B cell (primary cell): ENCODE data around the gene PRKCB. TPM values are rescaled to one million over a fixed set of nuclear protein-coding genes. Genes with fewer than 3 reads are reported as not detected.

Experiments used
- ATAC-seq: fragments of 200-7000 bp; cut with Tn5 transposase; one replicate; pipeline ENCODE4 v1.10.0; 2021; ENCODE audit warnings: low read depth, mild to moderate bottlenecking, moderate number of reproducible peaks, moderate library complexity
- CTCF ChIA-PET: fragments of 350-600 bp; sonication (Branson Sonifier 250); formaldehyde crosslinking; loops from one replicate; lab custom pipeline; 2021; ENCODE audit warnings: antibody characterized with exemption, inconsistent platforms; lab: Charles Lee
- POLR2A ChIA-PET: fragments of 350-600 bp; sonication (Branson Sonifier 250); formaldehyde crosslinking; loops from one replicate; lab custom pipeline; 2021; ENCODE audit warnings: antibody characterized with exemption; lab: Charles Lee
- DNase-seq: peaks from one replicate; pipeline ENCODE4 v3.0.0; 2013
- H2AFZ ChIP-seq: 2 replicates; pipeline ENCODE4 v1.6.1; 2012; ENCODE audit warnings: mild to moderate bottlenecking, low read depth, low read length; ENCODE audit not compliant: insufficient read depth, poor library complexity, severe bottlenecking
- H3K27ac ChIP-seq, 2 donors: 1 replicate in 1 of 2; 2 replicates in 1 of 2; pipeline ENCODE4 v1.5.1; 2012 to 2013; ENCODE audit warnings: low read length in 2 of 2, mild to moderate bottlenecking in 2 of 2, moderate library complexity in 1 of 2
- H3K27me3 ChIP-seq, 4 experiments: fragments of 200-600 bp in 1 of 4; sonication (generic) in 1 of 4; replicated peaks in 1 of 4; 1 replicate in 2 of 4; 2 replicates in 2 of 4; pipeline versions ENCODE4 v1.6.1 to v1.7.0; 2013 to 2016; ENCODE audit warnings: low read length in 3 of 4, mild to moderate bottlenecking in 2 of 4, mixed read lengths in 1 of 4, moderate library complexity in 1 of 4; ENCODE audit not compliant: insufficient read depth in 4 of 4, control insufficient read depth in 3 of 4; ENCODE audit errors: control extremely low read depth in 1 of 4
- H3K36me3 ChIP-seq, 2 experiments: replicated peaks in 1 of 2; 1 replicate in 1 of 2; 2 replicates in 1 of 2; pipeline versions ENCODE4 v1.6.1 to v1.7.1; 2013; ENCODE audit warnings: low read length in 1 of 2; ENCODE audit not compliant: insufficient read depth in 2 of 2, control insufficient read depth in 1 of 2; ENCODE audit errors: control extremely low read depth in 1 of 2, extremely low read depth in 1 of 2
- H3K4me1 ChIP-seq, 2 donors: fragments of 200-600 bp in 1 of 2; sonication (generic) in 1 of 2; 1 replicate in 1 of 2; 2 replicates in 1 of 2; pipeline versions ENCODE4 v1.5.1 to v1.6.1; 2013 to 2017; ENCODE audit warnings: low read length in 2 of 2; ENCODE audit not compliant: control insufficient read depth in 2 of 2, insufficient read depth in 2 of 2
- H3K4me2 ChIP-seq: replicated peaks from 2 replicates; pipeline ENCODE3; 2012; ENCODE audit warnings: mild to moderate bottlenecking, low read depth, low read length; ENCODE audit not compliant: poor library complexity, severe bottlenecking
- H3K4me3 ChIP-seq, 5 experiments: fragments of 200-600 bp in 1 of 5; sonication (generic) in 1 of 5; 1 replicate in 3 of 5; 2 replicates in 2 of 5; pipeline versions ENCODE4 v1.5.1 to v1.7.0; 2011 to 2016; ENCODE audit warnings: low read length in 4 of 5, mild to moderate bottlenecking in 4 of 5, low read depth in 2 of 5, control low read depth in 1 of 5, moderate library complexity in 1 of 5; ENCODE audit not compliant: insufficient read depth in 1 of 5; ENCODE audit errors: control extremely low read depth in 1 of 5, extremely low read depth in 1 of 5
- H3K79me2 ChIP-seq: fragments of 200-600 bp; sonication (generic); one replicate; pipeline ENCODE4 v1.6.0; 2016; ENCODE audit warnings: low read length; ENCODE audit not compliant: control insufficient read depth, insufficient read depth
- H3K9ac ChIP-seq: fragments of 200-600 bp; sonication (generic); 2 replicates; pipeline ENCODE4 v1.6.1; 2017; ENCODE audit warnings: mild to moderate bottlenecking, low read length, moderate library complexity
- H3K9me3 ChIP-seq, 3 donors: one replicate each; pipeline versions ENCODE4 v1.6.1 to v1.7.1; 2013; ENCODE audit warnings: low read length in 2 of 3; ENCODE audit not compliant: control insufficient read depth in 2 of 3, insufficient read depth in 1 of 3; ENCODE audit errors: control extremely low read depth in 1 of 3
- H4K20me1 ChIP-seq: 2 replicates; pipeline ENCODE4 v1.6.0; 2012; ENCODE audit warnings: mild to moderate bottlenecking, low read length; ENCODE audit not compliant: insufficient read depth, control insufficient read depth, poor library complexity, severe bottlenecking
- H3K27ac Mint-ChIP-seq: one replicate; pipeline ENCODE4 v1.8.0; 2021; ENCODE audit warnings: mixed read lengths
- H3K27me3 Mint-ChIP-seq: one replicate; pipeline ENCODE4 v1.8.0; 2021; ENCODE audit warnings: mixed read lengths
- H3K4me1 Mint-ChIP-seq: one replicate; pipeline ENCODE4 v1.8.0; 2021; ENCODE audit warnings: mixed read lengths
- H3K4me3 Mint-ChIP-seq: one replicate; pipeline ENCODE4 v1.8.0; 2021; ENCODE audit warnings: mixed read lengths
- H3K9me3 Mint-ChIP-seq: one replicate; pipeline ENCODE4 v1.8.0; 2022; ENCODE audit warnings: mixed read lengths; ENCODE audit not compliant: insufficient read depth
- EZH2 ChIP-seq: IDR thresholded peaks from 2 replicates; pipeline ENCODE4 v1.6.1; 2012; ENCODE audit warnings: borderline replicate concordance, low read depth, mild to moderate bottlenecking, moderate library complexity, low read length; ENCODE audit not compliant: insufficient read depth, poor library complexity, severe bottlenecking
- WGBS: methylation state at CpG from one replicate; pipeline ENCODE4 v1.1.5; 2013; ENCODE audit warnings: missing lambda C conversion rate; ENCODE audit not compliant: insufficient coverage; 5-methylcytosine and 5-hydroxymethylcytosine counted together
- intact Hi-C: fragments of 100-400 bp; cut with micrococcal nuclease; formaldehyde crosslinking; loops from one replicate; pipeline ENCODE4 v1.10.0; 2022
- polyA plus RNA-seq: library from polyadenylated mRNA; depleted of rRNA; stranded (reverse); fragments of >200 nt; gene quantifications from 2 replicates; pipeline ENCODE4 v1.2.3, GENCODE V29; 2012
- total RNA-seq, 2 donors: library from RNA; stranded (reverse); fragments of 120-200 nt in 1 of 2; gene quantifications; 1 replicate in 1 of 2; 2 replicates in 1 of 2; pipeline versions ENCODE4 v1.2.3 to v1.2.4, GENCODE V29; 2013 to 2022
- TF ChIP-seq, protein P1 (sequence below): fragments of 200-600 bp; IDR thresholded peaks from one replicate; pipeline ENCODE4 v1.8.0; 2022; ENCODE audit warnings: antibody characterized with exemption, mild to moderate bottlenecking

The PRKCB gene
- total and polyA plus RNA-seq, 2 donors (not counting 1 experiment from before 2014, with no cell fraction given) = 106 to 373 TPM

DNA sequence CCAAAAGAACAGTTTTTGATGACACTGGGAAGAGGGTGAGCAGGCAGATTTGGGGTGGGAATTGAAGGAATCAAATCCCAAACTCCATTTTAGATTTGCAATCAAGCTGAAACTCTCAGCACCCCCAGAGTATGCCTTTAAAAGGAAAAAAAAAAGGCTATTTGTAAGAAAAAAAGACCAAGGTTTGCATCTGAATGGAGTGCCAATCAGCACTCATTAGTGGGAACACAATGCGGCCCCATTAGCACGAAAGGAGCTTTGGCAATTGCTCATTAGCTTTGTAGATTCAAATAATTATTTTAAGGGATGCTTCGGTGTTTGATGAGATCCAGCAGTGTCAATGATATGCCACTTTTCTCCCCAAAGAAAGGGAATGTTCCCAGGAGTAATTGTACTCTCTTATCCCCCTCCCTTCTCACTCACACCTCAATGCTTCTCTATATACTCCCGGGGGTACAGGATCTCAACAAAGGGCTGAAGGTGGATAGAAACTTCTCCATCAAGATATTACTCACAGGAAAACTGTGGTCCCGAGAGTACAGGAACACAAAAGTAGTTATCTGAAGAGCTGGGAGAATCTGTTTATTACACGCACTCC, 48.7 kb upstream of the PRKCB start:
- WGBS = 100% methylated on average over 2 of the region's 6 CpGs
- no peaks in the 10 kb centered on the region for H3K36me3 ChIP-seq
- intact Hi-C loops = no loop called here
- H3K79me2 ChIP-seq = no peaks in the 10 kb centered on the region
- ChIA-PET POLR2A (no interaction called here), CTCF (interaction anchor here (0.5 kb wide), 1 partner anchor 56 kb away, joined by 3 read pairs; no protein-coding TSS in a partner anchor)
- H4K20me1 ChIP-seq = no peaks in the 10 kb centered on the region
- TF ChIP-seq, protein P1, sequence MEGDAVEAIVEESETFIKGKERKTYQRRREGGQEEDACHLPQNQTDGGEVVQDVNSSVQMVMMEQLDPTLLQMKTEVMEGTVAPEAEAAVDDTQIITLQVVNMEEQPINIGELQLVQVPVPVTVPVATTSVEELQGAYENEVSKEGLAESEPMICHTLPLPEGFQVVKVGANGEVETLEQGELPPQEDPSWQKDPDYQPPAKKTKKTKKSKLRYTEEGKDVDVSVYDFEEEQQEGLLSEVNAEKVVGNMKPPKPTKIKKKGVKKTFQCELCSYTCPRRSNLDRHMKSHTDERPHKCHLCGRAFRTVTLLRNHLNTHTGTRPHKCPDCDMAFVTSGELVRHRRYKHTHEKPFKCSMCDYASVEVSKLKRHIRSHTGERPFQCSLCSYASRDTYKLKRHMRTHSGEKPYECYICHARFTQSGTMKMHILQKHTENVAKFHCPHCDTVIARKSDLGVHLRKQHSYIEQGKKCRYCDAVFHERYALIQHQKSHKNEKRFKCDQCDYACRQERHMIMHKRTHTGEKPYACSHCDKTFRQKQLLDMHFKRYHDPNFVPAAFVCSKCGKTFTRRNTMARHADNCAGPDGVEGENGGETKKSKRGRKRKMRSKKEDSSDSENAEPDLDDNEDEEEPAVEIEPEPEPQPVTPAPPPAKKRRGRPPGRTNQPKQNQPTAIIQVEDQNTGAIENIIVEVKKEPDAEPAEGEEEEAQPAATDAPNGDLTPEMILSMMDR = no peak
- no peak for TF ChIP-seq EZH2
- no peaks in the 10 kb centered on the region for H3K9me3 ChIP-seq
- H3K9ac ChIP-seq = no peak overlapping the region
- H3K4me2 ChIP-seq = no peak overlapping the region
- peaks cover 22% of the 10 kb centered on the region for H3K27me3 Mint-ChIP-seq
- DNase-seq (no peak), ATAC-seq (no peak)
- peaks cover 7% of the 10 kb centered on the region for H3K4me1 Mint-ChIP-seq
- peaks cover 0 to 10% (median 1%) of the 10 kb centered on the region in 4 experiments for H3K27me3 ChIP-seq
- H3K4me1 ChIP-seq = peaks cover 7 to 8% of the 10 kb centered on the region in 2 donors
- H3K27ac Mint-ChIP-seq = no peak overlapping the region
- H2AFZ ChIP-seq = no peak overlapping the region
- H3K4me3 Mint-ChIP-seq = no peak overlapping the region
- no peak overlapping the region for H3K27ac ChIP-seq
- no peaks in the 10 kb centered on the region for H3K9me3 Mint-ChIP-seq
- no peak overlapping the region for H3K4me3 ChIP-seq

DNA sequence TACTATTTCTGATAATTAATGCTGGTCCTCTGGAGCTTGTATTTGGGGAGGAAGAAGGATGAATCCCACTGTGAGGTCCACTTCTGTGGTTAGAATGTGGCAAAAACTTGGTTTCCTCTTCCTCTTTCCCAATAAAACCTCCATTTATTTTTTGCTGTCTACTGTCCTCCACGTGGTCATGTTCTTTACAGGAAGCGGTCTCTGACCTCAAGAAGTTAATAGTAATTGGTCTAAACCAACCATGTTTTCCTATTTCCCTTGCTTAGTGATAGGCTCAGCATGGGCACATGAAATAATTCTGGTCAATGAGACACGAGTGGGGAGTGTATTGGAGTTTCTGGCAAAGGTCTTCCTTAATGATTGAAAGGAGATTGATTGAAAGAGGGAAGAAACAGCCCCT, 47.1 kb upstream of the PRKCB start:
- WGBS = 75% methylated on average over 1 of the region's 3 CpGs
- Histone ChIP-seq H3K27ac (no peak overlapping the region), H3K9me3 (no peaks in the 10 kb centered on the region), H3K4me1 (peaks cover 7 to 8% of the 10 kb centered on the region in 2 donors), H3K27me3 (peaks cover 0 to 6% (median 0%) of the 10 kb centered on the region in 4 experiments), H3K4me2 (no peak overlapping the region), H4K20me1 (no peaks in the 10 kb centered on the region), H3K36me3 (no peaks in the 10 kb centered on the region), H3K4me3 (no peak overlapping the region), H3K79me2 (no peaks in the 10 kb centered on the region), H3K9ac (no peak overlapping the region), H2AFZ (no peak overlapping the region)
- Mint-ChIP-seq H3K4me1 (peaks cover 7% of the 10 kb centered on the region), H3K27ac (no peak overlapping the region), H3K27me3 (peaks cover 13% of the 10 kb centered on the region), H3K4me3 (no peak overlapping the region), H3K9me3 (no peaks in the 10 kb centered on the region)
- ATAC-seq (no peak), DNase-seq (no peak)
- no peak for TF ChIP-seq EZH2
- TF ChIP-seq, protein P1 = no peak
- CTCF ChIA-PET = interaction anchor here (1.0 to 1.5 kb wide), 3 partner anchors 9 to 247 kb away, joined by 3 to 6 read pairs (median 3); no protein-coding TSS in a partner anchor
- intact Hi-C loops = no loop called here
- POLR2A ChIA-PET = no interaction called here
